GM10266 (cell line): Measurements from ENCODE around the gene LAMB3.

Source experiments
- DNase-seq: peaks from one replicate; pipeline ENCODE4 v3.0.0; 2012; ENCODE audit errors: extremely low spot score
- CTCF ChIP-seq: IDR thresholded peaks from 2 replicates; pipeline ENCODE4 v1.5.1; 2012; ENCODE audit warnings: mild to moderate bottlenecking, low read depth; ENCODE audit not compliant: control insufficient read depth, insufficient read depth; ENCODE audit errors: missing control alignments

Gene LAMB3

GRCh38 chr1:209598227-209598626, 54.0 kb downstream of the LAMB3 start:
- DNase-seq, result no peak
- TF ChIP-seq CTCF, result no peak

GRCh38 chr1:209597499-209597898, 54.7 kb downstream of the LAMB3 start:
- DNase-seq, result no peak

GRCh38 chr1:209595599-209596285, 56.5 kb downstream of the LAMB3 start:
- no peak for TF ChIP-seq CTCF

More at GRCh38 chr1:209597499-209597898, 54.7 kb downstream of the LAMB3 start:
- no peak for TF ChIP-seq CTCF

GRCh38 chr1:209595028-209595427, 57.2 kb downstream of the LAMB3 start:
- DNase-seq, result no peak
- no peak for TF ChIP-seq CTCF

More at GRCh38 chr1:209595599-209596285, 56.5 kb downstream of the LAMB3 start:
- no peak for DNase-seq

GRCh38 chr1:209594440-209594839, 57.8 kb downstream of the LAMB3 start:
- no peak for TF ChIP-seq CTCF
- DNase-seq, result no peak

- no peak for DNase-seq
- TF ChIP-seq CTCF, result no peak
These were observed 58.5 kb downstream of the LAMB3 start for GRCh38 chr1:209593747-209594146.

GRCh38 chr1:209590405-209590804, 61.8 kb downstream of the LAMB3 start:
- TF ChIP-seq CTCF, result no peak
- DNase-seq, result no peak
